GM19099 (cell line): Measurements from ENCODE around the gene TXNDC8.

ENCODE experiments used
- POLR2A ChIP-seq: IDR thresholded peaks from 3 replicates; pipeline ENCODE4 v1.6.1; 2011; ENCODE audit warnings: low read depth; ENCODE audit not compliant: insufficient read length; ENCODE audit errors: extremely low read depth

Gene TXNDC8

GRCh38 chr9:110307191-110307590, 30.5 kb downstream of the TXNDC8 start:
- no peak for TF ChIP-seq POLR2A

DNA sequence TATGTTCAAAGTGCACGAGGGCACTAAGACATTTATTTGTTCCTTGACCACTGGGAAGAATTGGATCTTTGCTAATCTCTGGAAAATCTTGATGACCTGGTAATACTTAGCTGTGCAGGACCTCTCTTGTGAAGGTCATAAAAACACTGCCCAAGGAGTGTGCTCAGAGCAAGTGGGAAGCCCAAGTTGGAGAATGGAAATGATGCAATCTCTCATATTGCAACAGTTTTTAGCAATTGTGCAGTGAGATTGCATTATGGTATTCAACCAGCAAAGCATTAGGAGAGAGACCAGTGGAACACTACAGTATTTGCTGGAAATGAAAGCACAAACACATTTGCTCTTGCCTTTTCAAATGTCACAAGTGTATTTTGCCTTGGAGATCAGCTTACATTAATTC, 34.5 kb downstream of the TXNDC8 start:
- TF ChIP-seq POLR2A: no peak

DNA sequence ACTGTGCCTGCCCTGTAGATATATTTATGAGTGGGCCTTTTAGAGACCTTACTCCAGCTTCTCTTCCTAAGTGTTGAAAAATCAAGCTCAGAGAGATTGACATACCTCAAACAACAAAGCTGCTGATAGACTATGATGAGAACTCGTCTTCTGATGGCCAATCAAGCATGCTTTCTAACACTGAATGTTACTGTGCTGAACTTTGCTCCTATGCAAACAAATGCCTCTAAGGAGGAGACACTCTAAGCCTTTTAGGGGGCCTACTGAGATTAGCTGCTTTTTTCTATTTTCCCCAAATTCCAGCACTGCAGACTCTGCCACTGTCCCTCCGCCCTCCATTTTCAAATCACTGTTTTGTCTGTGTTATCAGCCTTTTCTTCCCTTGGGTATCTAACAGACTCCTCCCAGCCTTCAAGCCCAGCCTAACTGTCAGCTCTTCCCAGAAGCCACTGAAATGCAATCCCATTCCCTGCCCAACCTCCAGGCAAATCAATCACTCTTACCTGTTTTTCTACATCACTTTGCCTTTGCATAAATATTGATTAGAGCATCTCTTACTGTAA, 39.5 kb downstream of the TXNDC8 start:
- no peak for TF ChIP-seq POLR2A

- TF ChIP-seq POLR2A: no peak
Observed at GRCh38 chr9:110293248-110293647, 44.4 kb downstream of the TXNDC8 start.

- TF ChIP-seq POLR2A: no peak
Observed at GRCh38 chr9:110291921-110292557, 45.6 kb downstream of the TXNDC8 start.

DNA sequence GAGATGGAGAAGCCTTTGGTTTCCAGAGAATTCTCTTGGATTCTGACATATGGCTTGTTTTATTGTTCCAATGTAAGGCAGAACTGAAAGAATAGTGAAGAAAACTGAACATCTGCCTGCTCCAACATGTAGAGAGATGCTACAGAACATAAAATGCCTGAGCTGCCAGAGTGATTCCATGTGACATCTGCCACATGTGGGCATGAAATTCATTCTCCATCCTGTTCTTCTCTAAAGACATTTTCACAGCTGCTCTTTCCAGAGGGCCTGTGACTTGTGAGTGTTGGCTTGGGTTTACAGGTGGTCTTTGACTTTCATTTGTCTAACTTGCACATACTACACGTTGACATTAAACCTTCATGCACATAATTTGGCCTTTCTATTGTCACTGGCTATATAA, 47.7 kb downstream of the TXNDC8 start:
- TF ChIP-seq POLR2A: no peak

DNA sequence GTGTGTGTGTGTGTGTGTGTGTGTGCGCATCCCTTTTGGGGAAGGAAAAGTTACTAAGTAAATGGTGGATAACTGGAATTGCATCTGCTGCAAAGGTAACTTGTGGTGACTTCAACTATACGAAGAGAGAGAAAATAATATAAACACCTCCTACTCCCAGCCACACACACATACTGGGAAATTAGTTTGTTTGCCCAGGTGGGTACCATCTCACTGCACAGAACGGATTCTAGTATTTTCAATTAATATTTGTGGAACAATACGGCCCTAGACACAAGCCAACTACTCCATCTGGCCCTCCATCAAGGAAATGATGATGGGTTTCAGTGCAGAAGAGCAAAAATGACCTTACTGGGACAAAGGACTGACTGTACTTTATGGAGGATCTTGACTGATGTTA, 49.2 kb downstream of the TXNDC8 start:
- no peak for TF ChIP-seq POLR2A

DNA sequence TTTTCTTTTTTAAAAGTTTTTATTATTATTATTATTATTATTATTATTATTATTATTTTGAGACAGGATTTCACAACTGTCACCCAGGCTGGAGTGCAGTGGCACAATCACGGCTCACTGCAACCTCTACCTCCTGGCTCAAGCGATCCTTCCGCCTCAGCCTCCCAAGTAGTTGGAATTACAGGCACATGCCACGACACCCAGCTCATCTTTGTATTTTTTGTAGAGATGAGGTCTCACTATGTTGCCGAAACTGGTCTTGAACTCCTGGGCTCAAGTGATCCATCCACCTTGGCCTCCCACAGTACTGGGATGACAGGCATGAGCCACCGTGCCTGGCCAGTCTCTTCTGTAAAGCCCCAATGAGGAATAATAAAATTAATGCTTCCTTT, 50.4 kb downstream of the TXNDC8 start:
- no peak for TF ChIP-seq POLR2A

- TF ChIP-seq POLR2A: no peak
Observed at GRCh38 chr9:110284211-110284844, 53.3 kb downstream of the TXNDC8 start.

DNA sequence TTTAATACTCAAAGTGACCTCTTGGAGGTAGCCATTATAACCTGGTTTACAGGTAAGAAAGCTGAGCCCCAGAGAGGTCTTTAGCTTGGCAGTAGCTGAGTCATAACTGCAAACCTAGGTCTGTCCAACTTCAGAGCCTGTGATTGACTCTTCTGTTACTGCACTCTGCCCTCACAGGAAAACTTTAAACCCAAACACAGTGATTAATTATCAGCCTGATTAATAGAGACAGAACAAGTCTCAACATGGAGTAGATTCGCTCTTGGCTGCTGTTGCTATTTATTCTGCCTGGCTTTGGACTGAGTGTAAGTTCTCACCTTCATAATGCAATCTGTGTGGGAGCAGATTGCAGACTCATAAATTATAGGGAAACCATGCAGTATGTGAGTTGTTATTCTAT, 53.9 kb downstream of the TXNDC8 start:
- no peak for TF ChIP-seq POLR2A

DNA sequence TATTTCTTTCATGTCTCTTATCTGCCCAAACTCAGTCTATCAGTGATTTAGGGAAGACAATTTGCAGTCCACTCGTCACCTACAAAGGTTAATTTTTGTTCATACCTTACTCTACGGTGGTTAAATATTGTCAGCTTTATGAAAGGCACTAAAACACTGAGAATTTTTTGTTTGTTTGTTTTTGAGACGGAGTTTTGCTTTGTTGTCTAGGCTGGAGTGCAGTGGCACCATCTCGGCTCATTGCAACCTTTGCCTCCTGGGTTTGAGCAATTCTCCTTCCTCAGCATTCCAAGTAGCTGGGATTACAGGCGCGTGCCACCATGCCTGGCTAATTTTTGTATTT, 55.0 kb downstream of the TXNDC8 start:
- TF ChIP-seq POLR2A: no peak

DNA sequence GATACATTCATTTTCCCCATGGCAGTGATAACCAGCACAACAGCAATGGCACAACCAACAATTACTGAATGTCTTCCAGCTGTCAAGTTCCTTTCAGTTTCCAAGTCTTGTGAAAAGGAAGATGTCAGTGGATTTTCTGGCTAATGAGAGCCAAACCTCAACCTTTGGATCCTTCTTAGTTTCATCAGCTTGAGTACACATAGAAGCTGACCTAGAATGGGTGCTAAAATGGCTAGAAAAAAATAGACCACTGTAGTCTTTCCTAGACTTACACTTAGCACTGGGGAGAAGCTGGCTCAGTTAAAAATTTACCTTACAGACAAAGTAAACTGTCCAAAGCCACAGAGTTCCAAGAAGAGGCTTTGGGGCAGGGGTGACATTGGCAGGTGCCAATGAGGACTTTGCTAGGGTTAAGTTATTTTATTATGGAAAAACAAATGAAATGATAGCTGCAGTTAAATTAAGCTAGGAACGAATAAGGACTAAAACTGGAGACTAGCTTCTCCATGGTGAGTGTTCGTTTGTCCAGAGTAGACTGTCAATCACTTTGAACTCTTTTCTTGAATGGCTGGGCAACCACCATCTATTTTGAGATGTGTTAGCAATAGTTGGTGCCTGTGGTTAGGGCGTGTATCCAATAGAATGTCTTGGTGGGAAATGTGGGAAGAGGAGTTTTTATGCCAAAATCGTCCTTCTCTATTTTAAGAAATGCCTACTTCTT, 55.5 kb downstream of the TXNDC8 start:
- TF ChIP-seq POLR2A: no peak

DNA sequence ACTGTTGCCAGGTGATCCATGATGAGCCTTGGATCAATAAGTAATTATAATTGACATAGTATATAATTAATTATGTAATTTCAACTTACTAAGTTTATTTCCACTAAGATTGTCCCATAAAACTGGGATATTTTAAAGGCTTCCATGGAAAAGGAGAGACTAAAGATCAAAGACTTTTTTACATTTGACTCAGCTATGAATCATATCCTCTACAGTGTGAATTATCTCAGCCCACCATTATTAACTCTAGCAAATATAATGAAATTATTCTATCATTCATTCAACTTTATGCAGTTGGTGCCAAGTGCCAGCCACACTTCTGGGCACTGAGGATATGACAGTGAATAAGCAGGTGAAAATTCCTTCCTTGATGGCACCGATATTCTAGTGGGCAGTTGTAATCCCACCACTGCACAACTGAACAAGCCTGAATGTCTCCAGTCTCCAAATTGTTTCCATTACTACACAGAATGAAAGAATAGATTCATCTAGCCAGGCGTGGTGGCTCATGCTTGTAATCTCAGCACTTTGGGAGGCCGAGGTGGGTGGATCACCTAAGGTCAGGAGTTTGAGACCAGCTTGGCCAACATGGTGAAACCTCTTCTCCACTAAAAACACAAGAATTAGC, 59.5 kb downstream of the TXNDC8 start:
- no peak for TF ChIP-seq POLR2A

DNA sequence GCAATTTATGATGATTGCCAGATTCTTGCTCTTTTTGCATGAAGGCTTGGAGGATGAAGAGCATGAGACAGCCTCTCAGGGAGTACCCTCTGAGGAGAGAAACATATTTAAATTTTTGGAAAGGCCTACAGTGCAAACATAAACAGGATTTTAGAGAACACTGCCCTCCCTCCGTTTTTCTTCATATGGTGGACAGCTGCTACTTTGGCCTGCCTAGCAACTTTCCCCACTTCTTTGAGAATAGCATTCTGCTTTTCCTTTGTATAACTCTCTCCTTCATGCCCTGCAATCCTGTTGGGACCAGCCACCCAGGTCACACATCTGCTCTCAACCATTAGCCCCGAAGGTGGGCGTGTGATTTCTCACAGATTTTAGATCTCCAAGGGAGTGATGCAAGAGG, 60.9 kb downstream of the TXNDC8 start:
- TF ChIP-seq POLR2A: no peak

- no peak for TF ChIP-seq POLR2A
Observed at GRCh38 chr9:110270211-110270995, 67.3 kb downstream of the TXNDC8 start.

- TF ChIP-seq POLR2A: no peak
Observed at GRCh38 chr9:110266795-110267194, 70.9 kb downstream of the TXNDC8 start.

DNA sequence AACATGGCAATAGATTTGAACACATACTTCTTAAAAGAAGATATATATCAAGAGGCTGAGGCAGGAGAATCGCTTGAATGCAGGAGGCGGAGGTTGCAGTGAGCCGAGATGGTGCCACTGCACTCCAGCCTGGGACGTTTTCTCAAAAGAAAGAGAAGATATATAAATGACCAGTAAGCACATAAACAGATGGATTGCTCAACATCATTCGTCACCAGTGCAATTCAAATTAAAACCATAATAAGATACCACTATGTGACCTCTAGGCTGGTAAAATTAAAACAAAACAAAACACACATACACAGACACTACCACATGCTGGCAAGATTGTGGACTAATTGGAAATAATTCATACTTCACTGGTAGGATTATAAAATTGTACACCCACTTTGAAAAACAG, 76.0 kb downstream of the TXNDC8 start:
- TF ChIP-seq POLR2A: no peak
